HG02870 (cell line): ENCODE data around the gene ARFGEF3.
"Not testable (repeated sequence)": the region's sequence is repeated elsewhere in the genome, so short reads cannot be mapped to it uniquely, and the experiment has no call there.

Experiments used
- ATAC-seq: cut with Tn5 transposase; IDR thresholded peaks from one replicate; pipeline ENCODE4 v1.9.1; 2021; ENCODE audit warnings: mild to moderate bottlenecking, moderate library complexity; ENCODE audit not compliant: unreplicated experiment

ARFGEF3 gene

GRCh38 chr6:138161338-138162110 lies at the start of gene ARFGEF3:
Gene ARFGEF3, plus strand, starts transcription at chr6:138161939. Its CDS starts 148 bp downstream, at chr6:138162087.
- ATAC-seq, result peak; percentile 69

DNA sequence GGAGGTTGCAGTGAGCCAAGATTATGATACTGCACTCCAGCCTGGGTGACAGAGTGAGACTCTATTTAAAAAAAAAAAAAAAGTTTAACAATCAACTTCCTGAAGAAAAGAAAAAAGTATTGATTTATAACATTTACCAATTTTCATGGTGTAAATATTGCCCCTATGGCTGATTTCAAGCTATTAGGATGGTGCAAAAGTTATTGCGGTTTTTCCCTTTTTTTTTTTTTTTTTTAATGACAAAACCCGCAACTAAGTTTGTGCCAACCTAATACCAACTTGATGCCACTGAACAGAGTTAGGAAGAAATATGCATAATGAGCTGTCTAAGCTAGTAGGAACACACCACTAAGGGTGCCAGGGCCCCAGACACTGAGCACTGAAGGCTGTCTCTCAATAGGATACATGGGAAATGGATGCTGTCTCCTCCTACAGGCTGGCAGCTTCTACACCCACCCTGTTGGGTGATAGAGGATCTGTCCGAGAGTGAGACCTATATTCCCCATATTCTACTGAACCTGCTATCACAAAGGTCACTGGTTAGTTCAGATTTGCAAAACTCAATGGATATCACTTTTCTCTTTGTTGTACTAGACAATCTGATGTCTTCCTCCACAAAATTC lies 48.0 kb upstream of the ARFGEF3 start:
- no peak for ATAC-seq

GRCh38 chr6:138115201-138115600 lies 46.5 kb upstream of the ARFGEF3 start:
- ATAC-seq, result no peak

- ATAC-seq, result peak; percentile 62
Measured at GRCh38 chr6:138115877-138116660, 45.7 kb upstream of the ARFGEF3 start.

GRCh38 chr6:138116661-138116999 lies 45.1 kb upstream of the ARFGEF3 start:
- ATAC-seq, result no peak

DNA sequence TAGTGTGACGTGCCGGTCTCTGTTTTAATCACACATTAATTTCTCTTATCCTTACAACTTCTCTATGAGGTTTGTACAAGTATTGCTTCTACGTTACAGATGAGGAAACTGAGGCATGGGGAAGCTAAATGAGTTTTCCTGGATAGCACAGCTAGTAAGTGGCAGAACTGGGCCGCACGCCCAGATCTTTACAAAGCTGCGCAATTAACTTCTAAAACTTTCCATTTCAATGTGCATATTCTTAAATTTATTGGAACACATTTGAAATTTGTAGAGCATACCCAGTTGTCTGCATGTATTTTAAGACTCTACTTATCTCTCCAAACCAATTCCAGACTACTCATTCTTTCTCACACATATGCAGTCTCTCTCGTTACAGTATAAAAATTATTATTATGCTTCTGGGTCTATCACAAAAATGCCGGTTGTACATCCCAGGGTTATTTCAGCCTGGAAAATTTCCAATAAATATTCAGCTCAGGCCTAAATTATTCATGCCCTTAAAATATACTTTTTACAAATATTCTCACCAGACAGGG lies 44.3 kb upstream of the ARFGEF3 start:
- ATAC-seq, result no peak

DNA sequence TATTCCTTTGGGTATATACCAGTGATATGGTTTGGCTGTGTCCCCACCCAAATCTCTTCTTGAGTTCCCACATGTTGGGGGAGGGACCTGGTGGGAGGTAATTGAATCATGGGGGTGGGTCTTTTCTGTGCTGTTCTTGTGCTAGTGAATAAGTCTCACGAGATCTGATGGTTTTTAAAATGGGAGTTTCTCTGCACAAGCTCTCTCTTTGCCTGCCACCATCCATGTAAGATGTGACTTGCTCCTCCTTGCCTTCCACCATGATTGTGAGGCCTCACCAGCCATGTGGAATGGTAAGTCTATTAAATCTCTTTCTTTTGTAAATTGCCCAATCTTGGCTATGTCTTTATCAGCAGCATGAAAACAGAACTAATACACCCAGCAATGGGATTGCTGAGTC lies 42.5 kb upstream of the ARFGEF3 start:
- ATAC-seq, result not testable (repeated sequence)

- ATAC-seq, result no peak
Measured at GRCh38 chr6:138119976-138120375, 41.8 kb upstream of the ARFGEF3 start.

DNA sequence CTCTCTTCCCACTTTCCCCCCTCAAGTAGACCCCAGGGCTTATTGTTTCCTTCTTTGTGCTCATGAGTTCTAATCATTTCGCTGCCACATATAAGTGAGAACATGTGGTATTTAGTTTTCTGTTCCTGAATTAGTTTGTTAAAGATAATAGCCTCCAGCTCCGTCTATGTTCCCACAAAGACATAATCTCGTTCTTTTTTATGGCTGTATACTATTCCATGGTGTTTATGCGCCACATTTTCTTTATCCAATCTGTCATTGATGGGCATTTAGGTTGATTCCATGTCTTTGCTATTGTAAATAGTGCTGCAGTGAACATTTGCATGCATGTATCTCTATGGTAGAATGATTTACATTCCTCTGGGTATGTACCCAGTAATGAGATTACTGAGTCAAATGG lies 37.6 kb upstream of the ARFGEF3 start:
- no peak for ATAC-seq

DNA sequence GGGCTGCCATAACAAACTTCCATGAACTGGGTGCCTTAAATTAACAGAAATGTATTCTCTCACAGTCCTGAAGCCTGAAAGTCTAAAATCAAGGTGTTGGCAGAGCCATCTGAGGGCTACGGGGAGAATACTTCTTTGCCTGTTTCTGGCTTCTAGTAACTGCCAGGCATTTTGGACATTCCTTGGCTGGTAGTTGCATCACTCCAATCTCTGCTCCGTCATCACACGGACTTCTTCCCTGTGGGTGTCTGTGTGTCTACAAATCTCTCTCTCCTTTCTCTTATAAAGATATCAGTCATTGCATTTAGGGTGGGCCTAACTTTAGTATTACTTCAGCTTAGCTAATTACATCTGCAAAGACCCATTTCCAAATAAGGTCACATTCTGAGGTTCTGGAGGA lies 33.6 kb upstream of the ARFGEF3 start:
- ATAC-seq, result no peak

GRCh38 chr6:138129190-138129589 lies 32.5 kb upstream of the ARFGEF3 start:
- ATAC-seq, result no peak

GRCh38 chr6:138142806-138143205 lies 18.9 kb upstream of the ARFGEF3 start:
- ATAC-seq, result no peak

GRCh38 chr6:138145402-138145801 lies 16.3 kb upstream of the ARFGEF3 start:
- no peak for ATAC-seq

DNA sequence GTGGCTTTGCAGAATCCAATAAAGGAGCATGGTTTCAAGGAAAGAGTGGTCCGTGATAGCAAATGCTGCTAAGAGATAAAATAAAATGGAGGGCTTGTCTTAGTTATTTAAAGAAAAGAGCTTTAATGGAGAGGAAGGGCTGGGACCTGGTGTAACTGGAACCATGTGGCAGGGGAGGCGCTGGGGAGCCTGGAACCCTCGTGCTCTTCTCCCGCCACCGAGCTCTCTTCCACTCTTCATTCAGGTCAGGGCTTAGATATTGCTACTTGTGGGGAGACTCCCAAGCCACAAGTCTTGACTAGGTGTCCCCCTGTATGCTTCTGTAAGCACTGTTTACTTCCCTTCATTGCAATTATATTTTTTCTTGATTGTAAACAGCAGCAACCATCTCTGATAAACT lies 15.2 kb upstream of the ARFGEF3 start:
- ATAC-seq, result no peak

DNA sequence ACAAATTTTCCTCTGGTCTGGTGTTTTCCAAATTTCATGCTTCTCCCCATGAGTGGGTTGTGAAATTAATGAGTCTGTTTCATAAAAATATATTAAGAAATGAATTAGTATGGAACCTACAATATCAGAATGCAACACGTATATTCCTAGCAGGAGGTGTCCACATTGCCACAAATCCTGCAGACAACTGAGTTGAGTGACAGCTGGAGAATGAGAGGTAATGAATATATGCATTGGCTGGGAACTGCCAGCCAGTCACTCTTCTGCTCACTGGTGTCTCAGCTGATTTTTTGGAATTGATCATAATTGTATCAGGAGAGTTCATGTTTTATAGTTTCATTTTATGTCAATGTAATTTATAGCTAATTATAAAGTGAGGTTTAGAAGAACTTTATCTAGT lies 6.3 kb upstream of the ARFGEF3 start:
- no peak for ATAC-seq

- no peak for ATAC-seq
Measured at GRCh38 chr6:138157986-138158638, 3.6 kb upstream of the ARFGEF3 start.

DNA sequence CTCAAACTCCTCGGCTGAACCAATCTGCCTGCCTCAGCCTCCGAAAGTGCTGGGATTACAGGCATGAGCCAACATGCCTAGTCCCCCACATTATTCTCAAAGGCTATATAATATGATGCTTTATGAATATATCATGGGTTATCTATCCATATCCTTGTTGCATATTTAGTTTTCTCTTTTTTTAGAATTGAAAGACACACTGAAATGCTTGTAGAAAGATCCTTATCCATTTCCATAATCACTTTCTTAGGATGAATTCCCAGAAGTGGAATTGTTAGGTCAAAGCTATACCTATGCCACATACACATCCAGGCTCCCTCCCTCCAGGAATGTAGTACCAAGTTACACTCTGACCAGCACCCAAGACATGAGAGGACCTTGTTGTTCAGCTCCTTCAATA lies 2.5 kb upstream of the ARFGEF3 start:
- ATAC-seq, result no peak

DNA sequence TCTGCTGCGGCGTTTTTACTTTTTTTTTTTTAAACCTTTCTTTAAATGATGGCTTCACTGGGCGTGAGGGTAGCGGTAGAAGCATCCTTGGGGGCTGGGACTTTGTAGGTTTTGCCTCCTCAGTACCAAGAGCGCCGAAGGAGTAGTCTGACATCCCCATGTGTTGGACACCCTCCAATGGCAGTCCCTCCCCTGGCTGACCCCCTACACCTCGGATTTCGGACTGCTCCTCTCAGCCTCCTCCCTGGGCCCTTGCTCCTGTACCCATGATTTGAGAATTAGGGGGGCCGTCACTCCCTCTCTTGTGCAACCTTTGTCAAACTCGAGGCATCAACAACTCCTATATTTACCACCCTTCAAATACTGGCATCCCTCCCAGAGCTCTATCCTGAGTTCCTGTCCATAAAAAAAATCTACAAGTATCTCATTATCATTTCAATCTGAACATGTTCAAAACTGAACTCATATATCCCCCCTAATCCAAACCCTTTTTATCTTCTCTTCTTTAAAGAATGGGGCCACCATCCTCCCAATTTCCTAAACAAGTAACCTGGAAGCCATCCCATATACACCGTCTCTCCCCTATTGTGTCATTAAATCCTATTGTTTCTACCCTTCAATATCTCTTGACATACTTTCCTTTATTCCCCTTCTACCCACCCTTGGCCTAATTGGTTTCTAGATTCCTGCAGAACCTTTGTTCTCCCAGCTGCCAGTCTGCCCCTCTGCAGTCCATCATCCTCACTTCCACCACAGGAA lies 1.2 kb upstream of the ARFGEF3 start:
- no peak for ATAC-seq

DNA sequence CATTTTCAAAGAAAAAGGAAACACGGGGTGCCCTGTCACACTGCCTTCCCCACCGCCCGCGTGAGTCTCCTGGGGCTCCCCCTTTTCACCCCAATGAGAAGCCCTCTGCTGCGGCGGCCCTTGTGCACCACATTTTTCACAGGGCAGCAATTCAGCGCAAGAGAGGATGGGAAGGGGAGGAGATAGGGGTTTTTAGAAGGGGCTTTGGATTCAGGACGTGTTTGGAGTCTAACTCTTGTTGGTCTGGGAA lies 726 bp upstream of the ARFGEF3 start:
- ATAC-seq, result no peak

GRCh38 chr6:138162111-138162954 lies 594 bp downstream of the ARFGEF3 start:
- peak; percentile 23 for ATAC-seq
